Ovary (tissue), 9 donors: ENCODE measurements around the gene RBAK. TPM values are rescaled to one million over a fixed set of nuclear protein-coding genes. Genes with fewer than 3 reads are reported as not detected.
"Not testable (repeated sequence)": the region's sequence is repeated elsewhere in the genome, so short reads cannot be mapped to it uniquely, and the experiment has no call there.

Source experiments
- DNase-seq, 5 donors: peaks; one replicate each; pipeline ENCODE4 v3.0.0-alpha.2; 2019 to 2020
- H3K27ac ChIP-seq, 2 donors: fragments of 200-600 bp; one replicate each; pipeline versions ENCODE4 v1.5.1 to v1.8.0; 2019 to 2022
- H3K27me3 ChIP-seq: fragments of 200-600 bp; one replicate; pipeline ENCODE4 v1.8.0; 2022
- H3K36me3 ChIP-seq: fragments of 200-600 bp; sonication (generic); one replicate; pipeline ENCODE4 v1.5.1; 2019
- H3K4me1 ChIP-seq: one replicate; pipeline ENCODE4 v1.8.1; 2013; ENCODE audit warnings: mild to moderate bottlenecking, moderate library complexity; ENCODE audit not compliant: insufficient read depth
- H3K4me3 ChIP-seq: fragments of 200-600 bp; sonication (generic); one replicate; pipeline ENCODE4 v1.5.1; 2017
- H3K9me3 ChIP-seq, 2 donors: fragments of 200-600 bp in 1 of 2; sonication (generic) in 1 of 2; one replicate each; pipeline versions ENCODE4 v1.5.1 to v1.8.1; 2013 to 2019; ENCODE audit warnings: mild to moderate bottlenecking in 1 of 2, moderate library complexity in 1 of 2
- EP300 ChIP-seq: sonication (generic); formaldehyde crosslinking; IDR thresholded peaks from one replicate; pipeline ENCODE4 v1.6.1; 2017; ENCODE audit warnings: antibody characterized with exemption
- POLR2A ChIP-seq: fragments of 450-650 bp; IDR thresholded peaks from one replicate; pipeline ENCODE4 v1.6.1; 2017; ENCODE audit warnings: antibody characterized with exemption, mild to moderate bottlenecking, moderate library complexity
- WGBS, 3 donors: extraction: QIAGEN DNeasy Blood & Tissue Kit in 1 of 3; methylation state at CpG; one replicate each; pipeline versions ENCODE4 v1.1.5 to v1.1.7; 2013 to 2017; 5-methylcytosine and 5-hydroxymethylcytosine counted together
- intact Hi-C, 4 donors: fragments of 100-400 bp; cut with DNase I; formaldehyde crosslinking; loops; one replicate each; pipeline versions ENCODE4 v1.11.0 to v1.15.1; 2022 to 2023
- polyA plus RNA-seq, 2 donors: library from polyadenylated mRNA; stranded (reverse); fragments of 200-250 nt in 1 of 2; fragments of 350-450 nt in 1 of 2; fragmentation: Illumina TruSeq in 1 of 2; extraction: RNeasy Lipid Tissue Mini Kit (QIAGEN cat#74804) in 1 of 2; gene quantifications; one replicate each; pipeline ENCODE4 v1.2.3, GENCODE V29; 2013 to 2014
- total RNA-seq, 7 donors: library from RNA; depleted of rRNA in 2 of 7; stranded (reverse); fragments of >200 nt in 2 of 7; fragmentation: NEBNext Ultra II Directional in 3 of 7; extraction: Animal tissue kit (Norgen Biotek cat#: 25700) in 3 of 7; gene quantifications; one replicate each; pipeline versions ENCODE4 v1.1.0 to v1.2.4, GENCODE V29; 2016 to 2023
- TF ChIP-seq, protein P1 (sequence below), 3 donors: fragments of 450-650 bp in 2 of 3; fragments of 200-600 bp in 1 of 3; IDR thresholded peaks; one replicate each; pipeline versions ENCODE4 v1.5.1 to v1.8.0; 2016 to 2022; ENCODE audit warnings: antibody characterized with exemption in 3 of 3, mild to moderate bottlenecking in 1 of 3
- donor health status: DM: no; HTN: no; CAD: no; lungs with moderate emphysema.
- donor health status: DM: no; HTN: no; CAD: no.
- donor health status: Bipolar disorder and iron deficiency.
- donor health status: DM: yes; HTN: yes; CAD: no.
- donor health status: DM: no; HTN: no; CAD: no.
- donor health status: DM: yes; HTN: yes; CAD: no.

The RBAK gene
- total and polyA plus RNA-seq, 9 donors: 4.7 to 12.8 (median 9.5) TPM

GRCh38 chr7:5035276-5035675 is 10.4 kb upstream of the RBAK start:
- DNase-seq: no peak
- no peak overlapping the region for H3K4me3 ChIP-seq
- TF ChIP-seq, protein P1, sequence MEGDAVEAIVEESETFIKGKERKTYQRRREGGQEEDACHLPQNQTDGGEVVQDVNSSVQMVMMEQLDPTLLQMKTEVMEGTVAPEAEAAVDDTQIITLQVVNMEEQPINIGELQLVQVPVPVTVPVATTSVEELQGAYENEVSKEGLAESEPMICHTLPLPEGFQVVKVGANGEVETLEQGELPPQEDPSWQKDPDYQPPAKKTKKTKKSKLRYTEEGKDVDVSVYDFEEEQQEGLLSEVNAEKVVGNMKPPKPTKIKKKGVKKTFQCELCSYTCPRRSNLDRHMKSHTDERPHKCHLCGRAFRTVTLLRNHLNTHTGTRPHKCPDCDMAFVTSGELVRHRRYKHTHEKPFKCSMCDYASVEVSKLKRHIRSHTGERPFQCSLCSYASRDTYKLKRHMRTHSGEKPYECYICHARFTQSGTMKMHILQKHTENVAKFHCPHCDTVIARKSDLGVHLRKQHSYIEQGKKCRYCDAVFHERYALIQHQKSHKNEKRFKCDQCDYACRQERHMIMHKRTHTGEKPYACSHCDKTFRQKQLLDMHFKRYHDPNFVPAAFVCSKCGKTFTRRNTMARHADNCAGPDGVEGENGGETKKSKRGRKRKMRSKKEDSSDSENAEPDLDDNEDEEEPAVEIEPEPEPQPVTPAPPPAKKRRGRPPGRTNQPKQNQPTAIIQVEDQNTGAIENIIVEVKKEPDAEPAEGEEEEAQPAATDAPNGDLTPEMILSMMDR (IDR thresholded peaks at IDR 0.05): no peak

GRCh38 chr7:5036446-5036845 is 9.2 kb upstream of the RBAK start:
- TF ChIP-seq EP300 (no peak), POLR2A (no peak)
- TF ChIP-seq, protein P1 (IDR thresholded peaks at IDR 0.05): no peak
- intact Hi-C loops: no loop called here
- Histone ChIP-seq H3K9me3 (no peaks in the 10 kb centered on the region), H3K27me3 (no peaks in the 10 kb centered on the region), H3K4me3 (no peak overlapping the region), H3K27ac (no peak overlapping the region), H3K4me1 (no peaks in the 10 kb centered on the region), H3K36me3 (no peaks in the 10 kb centered on the region)
- WGBS, 3 donors: 81 to 84% (median 82%) methylated on average over 9 of the region's 9 CpGs
- DNase-seq: no peak

More at GRCh38 chr7:5035276-5035675, 10.4 kb upstream of the RBAK start:
- no peaks in the 10 kb centered on the region for H3K36me3 ChIP-seq
- no peaks in the 10 kb centered on the region for H3K27me3 ChIP-seq
- no peaks in the 10 kb centered on the region for H3K4me1 ChIP-seq
- intact Hi-C loops: no loop called here
- no peaks in the 10 kb centered on the region for H3K9me3 ChIP-seq
- 80 to 87% (median 85%) methylated on average over 9 of the region's 9 CpGs for WGBS, 3 donors
- H3K27ac ChIP-seq: no peak overlapping the region

GRCh38 chr7:5041047-5041446 is 4.6 kb upstream of the RBAK start:
- H3K4me1 ChIP-seq: no peaks in the 10 kb centered on the region
- intact Hi-C loops: no loop called here
- 70 to 77% (median 72%) methylated on average over 5 of the region's 5 CpGs for WGBS, 3 donors
- no peak overlapping the region for H3K4me3 ChIP-seq
- no peak overlapping the region for H3K27ac ChIP-seq
- H3K36me3 ChIP-seq: no peaks in the 10 kb centered on the region
- no peaks in the 10 kb centered on the region for H3K9me3 ChIP-seq
- H3K27me3 ChIP-seq: no peaks in the 10 kb centered on the region
- no peak for DNase-seq
- TF ChIP-seq, protein P1 (IDR thresholded peaks at IDR 0.05): no peak
- TF ChIP-seq EP300 (no peak), POLR2A (no peak)

GRCh38 chr7:5043661-5044060 is 2.0 kb upstream of the RBAK start:
- Histone ChIP-seq H3K4me1 (peaks cover 3% of the 10 kb centered on the region), H3K4me3 (no peak overlapping the region), H3K36me3 (no peaks in the 10 kb centered on the region), H3K27me3 (no peaks in the 10 kb centered on the region), H3K9me3 (no peaks in the 10 kb centered on the region), H3K27ac (no peak overlapping the region)
- 66 to 74% (median 67%) methylated on average over 2 of the region's 2 CpGs for WGBS, 3 donors
- intact Hi-C loops: no loop called here
- no peak for DNase-seq
- no peak for TF ChIP-seq EP300
- TF ChIP-seq, protein P1 (IDR thresholded peaks at IDR 0.05): no peak
- TF ChIP-seq POLR2A: no peak

DNA sequence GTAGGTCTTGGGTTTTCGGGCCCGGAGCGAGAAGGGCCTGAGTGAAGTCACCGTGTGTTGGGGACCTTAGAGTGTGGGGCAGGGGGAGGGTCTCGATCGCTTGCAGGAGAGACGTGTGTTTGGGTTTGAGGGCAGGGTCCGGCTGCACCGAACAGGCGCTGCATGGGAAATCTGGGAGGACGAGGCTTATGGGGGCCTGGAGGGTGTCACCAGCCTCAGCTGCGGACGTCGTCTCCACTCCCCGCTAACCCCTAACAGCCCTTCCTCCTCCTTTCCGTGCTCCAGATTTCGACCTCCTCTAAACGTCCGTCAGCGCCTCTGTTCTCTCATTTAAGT is 705 bp downstream of the RBAK start:
- intact Hi-C loops, H3K4me1 ChIP-seq, DNase-seq, H3K9me3 ChIP-seq, H3K27me3 ChIP-seq, H3K36me3 ChIP-seq: not testable (repeated sequence)
- Histone ChIP-seq H3K27ac (peak overlapping the region; percentile 26 to 45), H3K4me3 (peak overlapping the region; percentile 97)
- WGBS, 3 donors: 0 to 2% (median 1%) methylated on average over 20 of the region's 20 CpGs

GRCh38 chr7:5047127-5047526 is 1.5 kb downstream of the RBAK start:
- H3K4me1 ChIP-seq, DNase-seq, H3K4me3 ChIP-seq, H3K36me3 ChIP-seq, H3K9me3 ChIP-seq, H3K27ac ChIP-seq, H3K27me3 ChIP-seq, intact Hi-C loops: not testable (repeated sequence)
- WGBS, 3 donors: 90 to 100% (median 94%) methylated on average over 2 of the region's 2 CpGs
